ENCODE data around the gene ZCWPW2.

DNA sequence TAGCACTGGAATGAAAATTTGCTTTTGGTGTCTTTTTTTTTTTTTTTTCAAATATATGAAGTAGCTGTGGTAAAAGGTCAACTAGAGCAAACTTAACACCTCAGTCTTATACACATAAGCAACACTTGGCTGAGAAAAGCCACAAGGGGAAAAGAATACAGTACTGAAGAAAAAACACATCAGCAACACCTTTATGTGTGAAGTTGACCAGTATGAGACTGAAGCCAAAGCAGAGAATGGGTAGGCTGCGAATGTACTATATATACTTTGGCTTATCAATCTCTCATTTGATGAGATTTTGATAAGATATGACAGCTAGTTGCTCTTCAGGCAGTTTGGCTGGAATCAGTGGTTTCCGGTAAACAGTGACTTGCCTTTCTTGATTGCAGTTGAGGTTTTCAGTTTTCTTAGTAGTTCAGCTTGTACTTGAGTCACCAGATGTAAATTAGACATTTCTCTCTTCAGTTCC is 22.0 kb upstream of the ZCWPW2 start:
- TF ChIP-seq CTCF (conservative IDR thresholded peaks at IDR 0.05) = no peak
- TF ChIP-seq EZH2 (IDR thresholded peaks at IDR 0.05; ENCODE audit: low read depth) = no peak

Measured in PC-9 (cell line).